Measurements from ENCODE around the gene DMXL1. TPM values are rescaled to one million over a fixed set of nuclear protein-coding genes. Genes with fewer than 3 reads are reported as not detected.
"Not testable (repeated sequence)": the region's sequence is repeated elsewhere in the genome, so short reads cannot be mapped to it uniquely, and the experiment has no call there.

Gene DMXL1
- total RNA-seq, 1 experiment from 2014 or later, result 11.1 TPM

DNA sequence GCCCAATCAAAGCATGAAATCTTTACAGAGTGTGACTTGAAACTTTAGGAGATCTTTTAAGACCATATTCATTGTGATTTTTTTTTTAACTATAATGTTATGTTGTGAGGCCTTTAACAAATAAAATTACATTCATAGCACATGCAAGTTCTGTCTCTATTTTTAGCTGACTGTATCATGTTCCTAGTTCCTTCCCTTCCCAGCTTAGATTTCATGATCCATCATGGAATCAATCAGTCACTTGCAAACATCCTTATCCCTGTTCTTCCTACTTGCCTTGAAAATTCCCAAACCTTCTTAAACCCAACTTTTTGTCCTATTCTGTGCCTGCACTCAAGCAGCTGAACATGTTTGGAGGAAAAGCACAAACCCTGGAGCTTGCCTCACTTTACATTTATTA is 141.8 kb downstream of the DMXL1 start:
- no peak for DNase-seq (ENCODE audit: low spot score)

DNA sequence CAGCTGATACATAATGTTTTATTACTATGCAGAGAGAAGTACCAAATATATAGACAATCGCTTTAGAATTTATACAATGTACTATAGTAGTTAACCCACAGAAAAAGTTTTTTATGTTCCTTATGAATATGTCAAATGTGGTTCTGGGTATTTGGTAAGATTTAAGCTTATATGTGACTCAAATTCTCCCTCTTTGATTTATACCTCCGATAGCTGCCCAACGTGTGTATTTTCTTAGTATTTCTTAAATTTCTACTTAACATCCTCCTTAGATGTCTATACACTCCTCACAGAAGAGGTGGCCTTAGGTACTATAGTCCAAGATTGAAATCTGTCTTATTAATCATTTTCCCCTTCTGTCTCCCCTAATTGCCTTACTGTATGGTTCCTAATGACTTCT is 146.3 kb downstream of the DMXL1 start:
- no peak for DNase-seq (ENCODE audit: low spot score)

DNA sequence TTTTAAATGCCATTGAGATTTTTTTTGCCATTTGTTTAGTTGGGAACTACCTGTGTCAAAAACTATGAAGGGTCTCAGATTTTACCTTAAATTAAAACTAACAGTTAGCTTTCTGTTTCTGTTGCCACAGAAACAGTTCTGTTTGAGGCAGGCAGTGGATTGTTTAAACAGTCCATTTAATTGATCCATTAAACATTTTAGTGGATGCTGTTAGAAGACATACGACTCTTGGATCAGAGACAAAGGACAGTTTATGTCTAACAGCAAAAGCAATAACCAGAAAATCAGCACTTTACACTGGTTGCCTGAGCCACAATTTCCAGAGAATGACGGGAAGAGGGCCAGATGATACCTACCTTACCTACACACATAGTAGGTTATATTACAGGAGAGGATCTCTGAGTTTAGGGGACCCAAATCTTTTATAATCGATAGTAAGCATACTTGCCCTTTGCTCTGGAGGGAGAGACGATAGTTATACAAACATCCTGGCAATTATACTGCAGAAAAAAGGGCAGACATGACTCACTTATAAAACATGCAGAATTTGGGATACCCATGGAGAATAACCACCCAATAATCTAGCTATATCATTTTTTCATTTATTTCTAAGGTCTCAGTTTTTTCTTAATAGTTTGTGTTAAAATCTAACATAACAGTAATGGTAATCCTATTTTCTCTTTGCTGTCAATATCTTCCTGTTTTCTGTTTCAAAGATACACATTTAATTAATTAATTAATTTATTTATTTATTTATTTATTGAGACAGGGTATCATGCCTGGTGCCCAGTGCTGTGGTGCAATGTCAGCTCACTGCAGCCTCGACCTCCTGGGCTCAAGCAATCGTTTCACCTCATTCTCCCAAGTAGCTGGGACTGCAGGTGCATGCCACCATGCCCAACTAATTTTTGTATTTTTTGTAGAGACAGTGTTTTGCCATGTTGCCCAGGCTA is 148.2 kb downstream of the DMXL1 start:
- DNase-seq (ENCODE audit: low spot score), result no peak

DNA sequence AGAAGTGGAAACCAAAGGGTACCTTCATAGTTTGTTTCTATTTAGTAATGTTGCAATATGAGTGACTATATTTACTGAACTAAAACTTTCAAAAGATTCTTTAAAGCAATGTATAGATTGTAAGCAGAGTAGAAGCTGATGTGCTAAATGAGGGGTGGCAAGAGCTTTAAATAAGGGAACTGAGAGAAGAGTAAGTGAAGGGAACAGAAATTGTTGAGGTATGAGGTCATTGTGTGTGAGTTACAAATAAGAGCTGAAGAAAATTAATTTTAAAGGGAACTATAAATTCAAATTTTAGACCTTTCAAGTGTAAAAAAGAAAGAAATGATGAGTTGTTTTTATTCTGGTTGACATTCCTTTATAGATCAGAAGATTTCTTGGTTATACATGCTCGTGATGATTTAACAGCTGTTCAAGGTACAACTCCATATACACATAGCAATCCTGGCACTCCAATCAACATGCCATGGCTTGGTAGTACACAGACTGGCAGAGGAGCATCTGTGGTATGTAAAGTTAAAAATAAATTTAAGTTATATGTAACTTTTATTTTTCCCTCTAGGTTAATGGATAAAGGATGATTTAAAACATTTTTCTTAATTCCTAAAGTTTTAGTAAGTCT is 149.8 kb downstream of the DMXL1 start:
- no peak for DNase-seq (ENCODE audit: low spot score)

DNA sequence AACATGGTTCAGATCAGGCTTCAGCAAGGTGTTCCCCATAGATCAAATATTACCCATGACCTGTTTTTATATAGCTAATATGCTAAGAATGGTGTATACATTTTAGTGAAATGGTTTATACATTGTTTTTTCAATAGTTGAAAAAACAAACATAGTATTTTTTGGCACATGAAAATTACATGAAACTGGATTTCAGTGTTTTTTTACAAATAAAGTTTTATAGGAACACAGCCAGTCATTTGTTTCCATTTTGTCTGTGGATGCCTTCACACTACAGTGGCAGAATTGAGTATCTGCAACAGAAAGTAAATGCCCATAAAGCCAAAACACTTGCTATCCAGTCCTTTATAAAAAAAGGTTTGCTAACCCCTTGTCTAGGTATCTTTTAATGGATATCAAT is 150.4 kb downstream of the DMXL1 start:
- DNase-seq (ENCODE audit: low spot score), result no peak

DNA sequence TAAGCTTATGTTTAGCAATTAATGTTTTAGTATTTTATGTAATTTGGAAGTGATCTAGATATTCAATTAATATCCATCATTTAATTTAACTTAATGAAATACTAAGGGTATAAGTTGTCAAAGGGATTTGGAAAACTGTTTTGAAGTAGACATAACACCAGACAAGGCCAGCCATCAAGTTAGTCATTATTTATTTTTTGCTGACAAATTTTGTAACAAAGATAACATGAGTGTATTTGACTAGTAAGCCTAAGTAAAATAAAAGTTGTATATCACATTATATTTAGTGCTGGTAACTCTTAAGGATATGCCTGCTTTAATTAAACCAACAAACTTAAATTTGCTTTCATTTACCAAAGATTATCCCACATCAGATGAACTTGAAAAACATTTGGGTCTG is 159.1 kb downstream of the DMXL1 start:
- DNase-seq (ENCODE audit: low spot score), result no peak

DNA sequence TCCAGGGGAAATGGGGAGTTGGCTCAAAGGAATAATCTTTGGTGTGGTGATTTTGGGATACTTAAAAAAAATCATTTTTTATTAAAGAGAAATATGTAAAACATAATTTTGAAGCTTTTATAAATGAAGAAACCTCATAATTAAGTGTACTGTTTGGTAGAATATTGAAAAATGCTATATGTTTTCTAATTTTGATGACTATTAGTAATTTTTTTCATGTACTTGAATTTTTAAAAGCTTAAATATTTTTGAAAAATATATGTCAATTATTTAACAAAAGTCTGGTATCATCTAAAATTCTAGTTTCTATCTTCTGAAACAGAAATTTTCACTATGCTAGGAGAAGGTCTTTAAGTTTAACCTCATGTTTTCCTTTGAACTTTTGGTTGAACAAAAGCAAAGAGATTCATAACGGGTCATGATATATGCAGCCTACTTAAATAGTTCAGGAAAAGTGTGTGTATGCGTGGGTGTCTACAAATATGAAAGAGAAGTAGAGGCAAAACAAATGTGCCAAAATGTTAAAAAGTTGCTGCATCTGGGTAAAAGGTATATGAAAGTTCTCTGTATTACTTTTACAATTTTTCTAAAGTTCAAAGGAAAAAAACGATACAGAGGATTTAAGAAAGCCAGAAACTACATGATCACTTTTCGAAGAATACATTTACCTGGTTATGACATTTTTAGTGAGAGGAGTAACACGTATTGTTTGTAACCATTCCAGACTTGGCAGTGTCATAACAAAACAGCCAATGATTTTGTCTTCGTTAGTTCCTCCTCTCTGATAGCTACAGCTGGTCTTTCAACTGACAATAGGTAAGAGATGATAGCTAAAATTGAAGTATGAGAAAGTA is 167.6 kb downstream of the DMXL1 start:
- no peak for DNase-seq (ENCODE audit: low spot score)

DNA sequence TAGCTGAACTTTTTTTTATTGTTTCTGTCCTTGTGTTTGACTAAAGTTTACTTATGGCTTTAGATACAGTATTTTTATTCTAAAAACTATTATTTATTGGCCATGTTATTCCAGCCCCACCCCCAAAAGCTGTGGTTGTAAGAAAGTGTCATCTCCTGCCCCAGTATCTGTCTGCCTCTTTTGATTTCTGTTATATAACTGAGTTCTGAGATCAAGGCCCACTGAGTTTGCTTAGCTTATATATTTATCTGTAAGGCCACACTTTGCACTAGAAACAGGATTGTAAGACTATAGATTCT is 168.2 kb downstream of the DMXL1 start:
- DNase-seq (ENCODE audit: low spot score), result no peak

DNA sequence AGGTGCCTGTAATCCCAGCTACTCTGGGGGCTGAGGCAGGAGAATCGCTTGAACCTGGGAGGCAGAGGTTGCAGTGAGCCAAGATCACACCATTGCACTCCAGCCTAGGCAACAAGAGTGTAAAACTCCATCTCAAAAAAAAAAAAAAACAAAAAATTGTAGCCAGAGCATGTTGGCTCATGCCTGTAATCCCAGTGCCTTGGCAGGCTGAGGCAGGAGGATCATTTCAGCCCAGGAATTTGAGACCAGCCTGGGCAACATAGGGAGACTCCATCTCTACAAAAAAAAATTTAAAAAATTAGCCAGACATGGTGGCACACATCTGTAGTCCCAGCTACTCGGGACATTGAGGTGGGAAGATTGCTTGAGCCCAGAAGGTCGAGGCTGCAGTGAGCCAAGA is 168.9 kb downstream of the DMXL1 start:
- not testable (repeated sequence) for DNase-seq (ENCODE audit: low spot score)

DNA sequence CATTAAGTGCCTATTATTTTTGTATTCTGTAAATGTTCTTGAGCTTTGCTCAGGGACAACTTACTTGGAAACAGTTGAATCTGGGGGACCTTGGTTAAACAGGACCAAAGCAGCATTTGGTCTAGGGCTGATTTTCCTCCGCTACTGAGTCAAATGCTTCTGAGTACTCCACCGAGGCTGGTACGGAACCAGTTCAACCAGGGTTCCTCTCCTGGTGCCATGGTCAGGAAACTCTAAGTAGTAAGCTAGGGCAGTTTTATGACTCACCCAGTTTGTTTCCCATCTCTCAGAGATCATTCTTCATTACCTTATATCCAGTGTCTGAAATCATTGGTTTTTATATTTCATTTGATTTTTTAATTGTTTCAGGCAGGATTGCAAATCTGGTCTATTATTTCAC is 173.0 kb downstream of the DMXL1 start:
- no peak for DNase-seq (ENCODE audit: low spot score)

DNA sequence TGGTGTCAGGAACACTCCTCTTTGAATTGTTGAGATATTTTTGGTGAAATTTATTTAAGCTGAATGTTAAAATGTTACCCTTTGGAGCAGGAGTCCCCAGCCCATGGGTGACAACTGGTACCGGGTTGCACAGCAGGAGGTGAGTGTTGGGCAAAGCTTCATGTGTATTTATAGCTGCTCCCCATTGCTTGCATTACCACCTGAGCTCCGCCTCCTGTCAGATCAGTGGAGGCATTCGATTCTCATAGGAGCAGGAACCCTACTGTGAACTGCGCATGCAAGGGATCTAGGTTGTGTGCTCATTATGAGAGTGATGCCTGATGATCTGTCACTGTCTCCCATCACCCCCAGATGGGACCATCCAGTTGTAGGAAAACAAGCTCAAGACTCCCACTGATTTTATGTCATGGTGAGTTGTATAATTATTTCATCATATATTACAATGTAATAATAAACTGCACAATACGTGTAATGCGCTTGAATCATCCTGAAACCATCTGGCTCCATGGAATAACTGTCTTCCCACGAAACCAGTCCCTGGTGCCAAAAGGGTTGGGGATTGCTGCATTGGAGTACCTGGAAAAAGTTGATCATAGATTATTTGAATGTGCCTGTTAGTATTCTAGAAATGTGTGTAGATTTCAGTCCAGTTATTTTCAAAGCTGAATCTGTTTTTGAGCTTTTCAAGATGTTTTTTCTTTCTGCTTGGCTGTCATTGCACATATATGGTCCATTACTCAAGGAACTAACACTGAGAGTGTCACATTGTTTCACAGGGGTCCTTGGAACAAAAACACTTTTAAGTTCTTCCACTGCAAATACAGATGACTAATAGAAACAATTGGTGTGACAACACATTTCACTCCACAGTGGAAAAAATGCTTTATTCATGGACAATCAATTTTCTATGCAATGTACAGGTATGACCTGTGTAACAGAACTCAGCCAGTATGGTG is 180.3 kb downstream of the DMXL1 start:
- DNase-seq (ENCODE audit: low spot score), result no peak

DNA sequence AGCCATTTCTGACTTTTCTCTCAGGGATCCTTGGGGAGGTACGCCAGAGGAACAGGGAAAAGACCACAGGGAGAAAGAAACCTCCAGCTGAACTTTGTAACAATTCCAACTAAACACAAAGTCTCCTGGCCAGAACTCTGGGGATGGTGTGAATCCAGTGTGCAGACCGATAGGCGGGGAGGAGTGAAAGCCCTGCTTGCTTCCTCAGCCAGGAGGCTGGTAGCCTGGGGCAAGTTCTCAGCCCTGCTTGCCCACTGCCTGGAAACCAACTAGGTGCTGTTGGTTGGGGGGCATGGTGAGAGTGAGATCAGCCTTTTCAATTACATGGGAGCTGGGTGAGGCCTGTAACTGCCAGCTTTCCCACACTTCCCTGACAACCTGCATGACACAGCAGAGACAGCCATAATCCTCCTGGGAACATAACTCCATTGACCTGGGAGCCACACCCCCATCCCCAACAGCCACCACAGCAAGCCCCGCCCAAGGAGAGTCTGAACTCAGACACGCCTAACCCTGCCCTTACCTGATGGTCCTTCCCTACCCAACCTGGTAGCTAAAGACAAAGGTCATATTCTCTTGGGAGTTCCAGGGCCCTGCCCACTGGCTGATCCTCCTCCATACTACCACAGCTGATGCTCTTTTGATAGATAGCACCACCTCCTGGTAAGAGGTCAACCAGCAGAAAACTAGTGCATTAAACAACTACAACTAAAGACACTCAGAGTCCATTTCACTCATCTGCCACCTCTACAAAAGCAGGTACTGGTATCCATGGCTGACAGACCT is 184.9 kb downstream of the DMXL1 start:
- peak; percentile 32 for DNase-seq (ENCODE audit: low spot score)

DNA sequence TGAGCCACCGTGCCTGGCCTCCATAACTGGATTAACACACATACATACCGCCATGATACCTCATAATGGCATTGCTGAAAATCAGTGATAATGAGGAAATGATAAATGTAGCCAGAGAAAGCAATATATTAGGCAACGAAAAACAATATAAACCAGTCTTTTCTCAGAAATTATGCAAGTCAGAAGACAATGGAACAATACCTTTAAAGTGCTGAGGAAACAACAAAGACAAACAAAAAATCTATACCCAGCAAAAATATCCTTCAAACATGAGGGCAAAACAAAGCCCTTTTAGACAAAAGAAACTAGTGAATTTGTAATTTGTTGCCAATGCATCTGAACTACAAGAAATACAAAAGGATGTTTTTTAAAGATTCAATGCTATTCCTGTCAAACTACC is 186.7 kb downstream of the DMXL1 start:
- no peak for DNase-seq (ENCODE audit: low spot score)

DNA sequence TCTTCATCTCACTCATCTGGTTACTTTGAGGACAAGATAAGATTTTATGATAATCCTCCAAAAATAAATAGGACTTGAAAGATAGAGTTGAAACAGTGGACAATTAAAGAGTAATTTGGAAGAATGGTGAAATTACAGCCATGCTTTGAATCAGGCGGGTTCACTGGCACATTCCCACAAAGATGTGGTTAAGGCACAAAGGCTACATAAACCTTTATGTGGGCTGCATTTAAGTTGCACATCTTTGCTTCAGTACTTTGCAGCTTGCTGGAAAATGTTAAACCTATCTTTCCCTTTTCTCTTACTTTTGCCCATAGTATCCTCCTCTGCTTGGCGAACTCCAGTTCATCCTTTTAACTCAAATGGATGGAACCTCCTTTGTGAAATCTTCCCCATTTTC is 192.8 kb downstream of the DMXL1 start:
- DNase-seq (ENCODE audit: low spot score), result no peak

DNA sequence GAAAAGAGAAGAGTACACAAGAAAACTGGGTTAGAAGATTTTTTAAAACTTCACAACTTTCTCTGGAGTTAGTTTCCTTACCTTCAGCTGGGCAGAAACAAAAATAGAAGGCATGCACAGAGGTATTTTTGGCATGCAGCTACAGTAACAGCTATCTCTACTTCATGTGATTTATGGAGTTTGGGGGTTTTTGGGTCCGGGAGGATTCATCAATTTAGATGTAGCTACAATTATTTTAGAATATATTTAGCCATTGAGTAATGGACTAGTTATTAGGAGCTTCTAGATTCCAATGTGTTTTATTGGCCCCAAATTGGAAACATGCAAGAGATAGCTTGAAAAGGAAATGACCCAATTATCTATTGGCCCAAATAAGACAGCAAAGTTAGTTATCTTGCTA is 193.3 kb downstream of the DMXL1 start:
- no peak for DNase-seq (ENCODE audit: low spot score)

DNA sequence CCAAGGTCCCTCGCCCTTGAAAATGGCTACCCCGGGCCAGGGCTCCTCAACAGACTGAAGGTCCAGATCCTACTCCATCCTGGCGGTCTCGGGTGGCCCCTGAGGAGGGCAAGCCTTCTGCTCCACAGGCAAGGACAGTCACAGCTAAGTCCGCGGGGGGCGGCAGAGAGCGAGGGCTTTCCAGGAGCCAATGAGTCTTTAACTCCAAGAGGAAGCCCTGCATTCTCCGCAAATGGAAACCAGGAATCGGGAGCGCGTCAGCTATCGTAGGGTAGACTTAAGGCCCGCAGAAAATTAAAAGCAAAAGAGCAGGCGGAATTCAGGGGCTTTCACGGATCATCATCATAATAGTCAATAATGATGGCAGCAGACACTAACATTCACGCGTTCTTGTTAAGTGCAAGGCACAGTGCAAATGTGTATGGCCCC is 197.1 kb downstream of the DMXL1 start:
- DNase-seq (ENCODE audit: low spot score), result peak; percentile 92

DNA sequence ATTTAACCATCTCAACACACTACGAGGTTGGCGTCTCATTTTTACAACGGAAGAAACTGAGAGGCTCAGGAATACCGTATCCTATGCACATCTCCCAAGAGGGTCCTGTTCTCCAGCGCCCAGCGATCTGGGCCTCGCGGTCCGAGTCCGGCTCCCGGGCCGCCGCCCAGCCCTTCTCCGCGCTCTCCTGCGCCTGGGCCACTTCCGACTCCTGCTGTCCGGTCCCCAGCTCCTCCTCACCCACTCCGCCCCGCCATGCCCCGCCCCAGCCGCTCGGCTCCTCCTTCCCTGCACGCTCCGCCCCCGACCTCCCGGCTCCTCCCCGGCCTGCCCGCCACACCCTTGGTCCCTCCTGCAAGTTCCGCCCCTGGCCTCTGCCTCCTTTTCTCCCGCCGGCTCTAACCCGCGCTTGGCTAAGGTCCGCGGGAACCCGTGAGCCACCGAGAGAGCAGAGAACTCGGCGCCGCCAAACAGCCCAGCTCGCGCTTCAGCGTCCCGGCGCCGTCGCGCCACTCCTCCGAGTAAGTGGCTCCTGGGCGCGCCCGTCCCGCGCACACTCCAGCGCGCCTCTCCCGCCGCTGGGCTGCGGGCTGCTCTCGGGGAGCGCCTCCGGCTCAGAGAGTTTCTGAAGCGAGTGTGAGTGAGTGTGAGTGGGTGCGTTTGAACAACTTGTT is 197.6 kb downstream of the DMXL1 start:
- peak; percentile 84 for DNase-seq (ENCODE audit: low spot score)

DNA sequence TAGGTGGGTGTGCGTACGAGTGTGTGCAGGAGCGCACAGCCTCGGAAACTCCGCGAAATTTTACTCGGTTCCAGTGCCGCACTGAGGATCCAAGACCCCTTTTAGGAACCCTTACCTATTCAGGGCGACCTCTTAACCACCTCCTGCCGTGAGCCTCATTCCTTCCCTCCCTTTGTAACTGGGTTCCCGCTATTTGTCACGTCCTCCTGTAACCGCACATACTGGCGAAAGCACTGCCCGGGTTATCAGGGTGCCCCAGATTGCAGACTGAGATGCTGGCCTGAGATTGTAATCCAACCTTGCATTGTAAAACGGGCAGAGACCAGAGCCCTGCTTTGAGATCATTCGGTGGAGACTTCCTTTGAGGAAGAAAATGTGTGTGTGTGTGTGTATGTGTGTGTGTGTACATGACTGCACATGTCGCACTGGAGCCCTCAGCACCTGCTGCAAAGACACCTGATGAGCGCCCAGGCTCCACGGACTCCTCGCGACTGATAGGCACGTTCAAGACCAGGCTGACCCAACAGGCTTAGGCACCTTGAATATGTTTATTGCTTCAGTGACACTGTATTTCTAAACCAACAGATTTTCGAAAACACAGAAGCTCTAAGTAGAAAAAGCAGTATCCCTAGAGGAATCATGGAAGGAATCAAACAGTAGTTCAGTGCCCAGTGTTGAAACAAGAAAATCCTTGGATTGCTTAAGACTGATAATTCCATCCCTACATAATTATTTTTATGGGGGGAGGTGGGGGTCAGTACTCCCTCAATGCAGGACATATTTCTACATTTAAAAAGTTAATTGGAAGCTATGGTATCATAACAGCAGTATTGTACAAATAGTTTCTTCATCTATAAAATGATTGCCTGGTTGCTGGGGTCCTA is 198.4 kb downstream of the DMXL1 start:
- peak; percentile 21 for DNase-seq (ENCODE audit: low spot score)

DNA sequence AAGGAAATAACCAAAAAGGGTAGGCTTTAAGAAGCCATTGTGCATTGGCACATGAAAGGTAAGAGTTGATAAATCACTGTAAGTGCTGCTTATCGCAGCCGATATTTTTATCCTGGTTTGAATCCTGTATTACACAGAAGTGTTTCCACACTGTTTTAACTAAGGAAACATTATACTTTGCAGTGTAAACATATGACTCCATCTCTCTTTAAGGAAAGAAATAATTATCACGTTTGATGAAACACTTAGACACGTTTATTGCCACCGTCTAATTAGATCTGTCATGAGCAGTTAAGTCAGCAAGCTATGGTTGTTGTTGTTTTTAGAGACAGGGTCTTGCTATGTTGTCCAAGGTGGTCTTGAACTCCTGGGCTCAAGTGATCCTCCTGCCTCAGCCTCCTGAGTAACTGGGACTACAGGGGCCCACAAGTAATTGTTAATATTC is 199.3 kb downstream of the DMXL1 start:
- no peak for DNase-seq (ENCODE audit: low spot score)
